Activated CD4-positive, CD25-positive, alpha-beta regulatory T cell treated with anti-CD3 and anti-CD28 coated beads, Interleukin-2, amount 50 U/mL, for 24 hours (primary cell): ENCODE data around the gene TMEM270.

Source experiments
- ATAC-seq, 2 donors: fragments of 150-1000 bp; cut with Tn5 transposase; one replicate each; pipeline ENCODE4 v1.10.0; 2021; ENCODE audit warnings: mild to moderate bottlenecking in 1 of 2, moderate library complexity in 1 of 2

The TMEM270 gene

GRCh38 chr7:73909051-73909941 is 48.3 kb downstream of the TMEM270 start:
- no peak for ATAC-seq

DNA sequence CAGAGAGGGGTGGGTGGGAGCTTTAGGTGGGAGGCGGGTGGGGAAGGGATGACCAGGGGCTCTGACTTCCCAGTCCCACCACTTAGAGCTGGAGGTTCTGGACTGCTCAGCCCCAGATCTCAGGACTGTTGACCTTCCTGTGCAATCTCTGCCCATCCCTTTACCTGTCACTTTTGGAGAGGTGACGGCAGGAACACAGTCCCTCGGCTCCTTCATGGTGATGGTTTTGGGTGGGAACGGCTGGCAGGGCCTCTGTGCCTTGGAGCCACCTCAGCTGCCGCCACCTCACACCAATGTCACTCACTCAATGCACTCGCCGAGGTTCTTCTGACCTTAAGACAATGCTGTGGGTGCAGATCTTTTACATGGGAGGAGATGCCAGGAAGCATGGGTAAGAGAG is 49.0 kb downstream of the TMEM270 start:
- no peak for ATAC-seq

GRCh38 chr7:73912223-73912622 is 51.3 kb downstream of the TMEM270 start:
- ATAC-seq = no peak
